Sigmoid colon (tissue), 4 donors: ENCODE results near the gene UPP1.

ENCODE experiments used
- CTCF ChIP-seq, 4 experiments: fragments of 450-650 bp in 3 of 4; fragments of 200-600 bp in 1 of 4; IDR thresholded peaks; one replicate each; pipeline ENCODE4 v1.5.1; 2016 to 2019; ENCODE audit warnings: antibody characterized with exemption in 4 of 4, mild to moderate bottlenecking in 3 of 4, moderate library complexity in 2 of 4
- EP300 ChIP-seq, 4 donors: sonication (generic); formaldehyde crosslinking; IDR thresholded peaks; one replicate each; pipeline ENCODE4 v1.6.1; 2017; ENCODE audit warnings: antibody characterized with exemption in 4 of 4

GRCh38 chr7:48085942-48086341, 3.1 kb upstream of the UPP1 start:
- no peak for TF ChIP-seq CTCF (IDR thresholded peaks at IDR 0.05)
- no peak for TF ChIP-seq EP300 (IDR thresholded peaks at IDR 0.05)
